Activated CD4-positive, CD25-positive, alpha-beta regulatory T cell treated with anti-CD3 and anti-CD28 coated beads, Interleukin-2, amount 50 U/mL, for 16 hours (primary cell): ENCODE results near the gene USP36.
"Not testable (repeated sequence)": the region's sequence is repeated elsewhere in the genome, so short reads cannot be mapped to it uniquely, and the experiment has no call there.

ENCODE experiments used
- DNase-seq: peaks from one replicate; pipeline ENCODE4 v3.0.0-alpha.2; 2020; ENCODE audit warnings: low read depth, low spot score

USP36 gene

GRCh38 chr17:78771758-78772382, 68.7 kb downstream of the USP36 start:
- no peak for DNase-seq

GRCh38 chr17:78769196-78769773, 71.3 kb downstream of the USP36 start:
- DNase-seq = no peak

GRCh38 chr17:78767806-78768205, 72.8 kb downstream of the USP36 start:
- DNase-seq = no peak

- DNase-seq = no peak
These were observed 73.8 kb downstream of the USP36 start for GRCh38 chr17:78766743-78767294.

- DNase-seq = no peak
These were observed 74.4 kb downstream of the USP36 start for GRCh38 chr17:78766225-78766624.

GRCh38 chr17:78765821-78766220, 74.8 kb downstream of the USP36 start:
- DNase-seq = no peak

- no peak for DNase-seq
These were observed 75.7 kb downstream of the USP36 start for GRCh38 chr17:78764871-78765270.

- DNase-seq = no peak
These were observed 77.1 kb downstream of the USP36 start for GRCh38 chr17:78763561-78763960.

GRCh38 chr17:78761789-78762406, 78.7 kb downstream of the USP36 start:
- no peak for DNase-seq

- no peak for DNase-seq
These were observed 80.7 kb downstream of the USP36 start for GRCh38 chr17:78759969-78760352.

GRCh38 chr17:78759203-78759968, 81.2 kb downstream of the USP36 start:
- DNase-seq = peak; percentile 61

GRCh38 chr17:78753316-78754250, 87.0 kb downstream of the USP36 start:
- no peak for DNase-seq

GRCh38 chr17:78751447-78752161, 89.0 kb downstream of the USP36 start:
- DNase-seq = no peak

- DNase-seq = not testable (repeated sequence)
These were observed 89.6 kb downstream of the USP36 start for GRCh38 chr17:78751000-78751399.

GRCh38 chr17:78748730-78749317, 91.8 kb downstream of the USP36 start:
- peak; percentile 57 for DNase-seq

GRCh38 chr17:78748048-78748729, 92.4 kb downstream of the USP36 start:
- no peak for DNase-seq

GRCh38 chr17:78747488-78747887, 93.1 kb downstream of the USP36 start:
- no peak for DNase-seq

GRCh38 chr17:78746949-78747269, 93.7 kb downstream of the USP36 start:
- DNase-seq = no peak

- no peak for DNase-seq
These were observed 94.2 kb downstream of the USP36 start for GRCh38 chr17:78746263-78746948.
